Tibial nerve (tissue), 4 donors: Measurements from ENCODE around the gene ATG7. TPM values are rescaled to one million over a fixed set of nuclear protein-coding genes. Genes with fewer than 3 reads are reported as not detected.
A peak's percentile ranks its signal among the peaks of the same experiment; 100 is the strongest.
"Not testable (repeated sequence)": the region's sequence is repeated elsewhere in the genome, so short reads cannot be mapped to it uniquely, and the experiment has no call there.

Source experiments
- DNase-seq, 2 donors: peaks; one replicate each; pipeline ENCODE4 v3.0.0-alpha.2; 2019; ENCODE audit warnings: low spot score in 2 of 2
- H3K27ac ChIP-seq, 4 donors: fragments of 200-600 bp; sonication (generic) in 3 of 4; one replicate each; pipeline ENCODE4 v1.5.1; 2017 to 2019; ENCODE audit warnings: mild to moderate bottlenecking in 1 of 4
- H3K27me3 ChIP-seq, 2 donors: fragments of 200-600 bp; sonication (generic) in 1 of 2; one replicate each; pipeline versions ENCODE4 v1.5.1 to v1.6.0; 2017 to 2019
- H3K36me3 ChIP-seq, 3 donors: fragments of 200-600 bp; sonication (generic); one replicate each; pipeline ENCODE4 v1.5.1; 2018 to 2019
- H3K4me1 ChIP-seq, 4 donors: fragments of 200-600 bp; sonication (generic) in 3 of 4; one replicate each; pipeline ENCODE4 v1.5.1; 2017 to 2019
- H3K4me3 ChIP-seq, 4 donors: fragments of 200-600 bp; sonication (generic) in 3 of 4; one replicate each; pipeline ENCODE4 v1.5.1; 2017 to 2019; ENCODE audit warnings: mild to moderate bottlenecking in 1 of 4, moderate library complexity in 1 of 4
- H3K9me3 ChIP-seq, 4 donors: fragments of 200-600 bp; sonication (generic) in 3 of 4; one replicate each; pipeline ENCODE4 v1.5.1; 2017 to 2019
- CTCF ChIP-seq, 5 experiments: fragments of 200-600 bp in 3 of 5; fragments of 450-650 bp in 2 of 5; sonication (generic) in 3 of 5; IDR thresholded peaks; one replicate each; pipeline ENCODE4 v1.5.1; 2016 to 2019; ENCODE audit warnings: antibody characterized with exemption in 5 of 5, mild to moderate bottlenecking in 3 of 5, moderate library complexity in 2 of 5
- EP300 ChIP-seq, 2 donors: sonication (generic); formaldehyde crosslinking; IDR thresholded peaks; one replicate each; pipeline ENCODE4 v1.6.1; 2017; ENCODE audit warnings: antibody characterized with exemption in 2 of 2, mild to moderate bottlenecking in 1 of 2
- POLR2A ChIP-seq, 2 donors: fragments of 450-650 bp; IDR thresholded peaks; one replicate each; pipeline ENCODE4 v1.6.1; 2017; ENCODE audit warnings: antibody characterized with exemption in 2 of 2, mild to moderate bottlenecking in 2 of 2, moderate library complexity in 2 of 2
- WGBS, 2 donors: methylation state at CpG; one replicate each; pipeline ENCODE4 v1.1.5; 2018; 5-methylcytosine and 5-hydroxymethylcytosine counted together
- total RNA-seq, 4 donors: library from RNA; depleted of rRNA; stranded (reverse); fragments of >200 nt; gene quantifications; one replicate each; pipeline ENCODE4 v1.1.0, GENCODE V29; 2016

Gene ATG7
- total RNA-seq, 4 donors from 2014 or later = 71.0 to 94.0 (median 76.2) TPM

GRCh38 chr3:11510356-11510755, 238.2 kb downstream of the ATG7 start:
- H3K4me1 ChIP-seq = peaks cover 0 to 51% (median 28%) of the 10 kb centered on the region in 4 donors
- WGBS, 2 donors = 37 to 47% methylated on average over 5 of the region's 5 CpGs
- H3K27me3 ChIP-seq = no peaks in the 10 kb centered on the region
- TF ChIP-seq EP300 (IDR thresholded peaks at IDR 0.05) (no peak), CTCF (IDR thresholded peaks at IDR 0.05) (no peak), POLR2A (IDR thresholded peaks at IDR 0.05) (no peak)
- peak overlapping the region in 2 of 4 donors; percentile 81 to 82 for H3K27ac ChIP-seq
- H3K9me3 ChIP-seq = no peaks in the 10 kb centered on the region
- H3K4me3 ChIP-seq = no peak overlapping the region
- no peak for DNase-seq
- no peaks in the 10 kb centered on the region for H3K36me3 ChIP-seq

- not testable (repeated sequence) for H3K27ac ChIP-seq, DNase-seq, H3K36me3 ChIP-seq, H3K4me3 ChIP-seq, H3K9me3 ChIP-seq, H3K27me3 ChIP-seq
- H3K4me1 ChIP-seq = peaks cover 0 to 51% (median 28%) of the 10 kb centered on the region in 4 donors
- 97 to 99% methylated on average over 7 to 19 of the region's 20 CpGs for WGBS, 2 donors
Observed at GRCh38 chr3:11511606-11512005, 239.4 kb downstream of the ATG7 start.

DNA sequence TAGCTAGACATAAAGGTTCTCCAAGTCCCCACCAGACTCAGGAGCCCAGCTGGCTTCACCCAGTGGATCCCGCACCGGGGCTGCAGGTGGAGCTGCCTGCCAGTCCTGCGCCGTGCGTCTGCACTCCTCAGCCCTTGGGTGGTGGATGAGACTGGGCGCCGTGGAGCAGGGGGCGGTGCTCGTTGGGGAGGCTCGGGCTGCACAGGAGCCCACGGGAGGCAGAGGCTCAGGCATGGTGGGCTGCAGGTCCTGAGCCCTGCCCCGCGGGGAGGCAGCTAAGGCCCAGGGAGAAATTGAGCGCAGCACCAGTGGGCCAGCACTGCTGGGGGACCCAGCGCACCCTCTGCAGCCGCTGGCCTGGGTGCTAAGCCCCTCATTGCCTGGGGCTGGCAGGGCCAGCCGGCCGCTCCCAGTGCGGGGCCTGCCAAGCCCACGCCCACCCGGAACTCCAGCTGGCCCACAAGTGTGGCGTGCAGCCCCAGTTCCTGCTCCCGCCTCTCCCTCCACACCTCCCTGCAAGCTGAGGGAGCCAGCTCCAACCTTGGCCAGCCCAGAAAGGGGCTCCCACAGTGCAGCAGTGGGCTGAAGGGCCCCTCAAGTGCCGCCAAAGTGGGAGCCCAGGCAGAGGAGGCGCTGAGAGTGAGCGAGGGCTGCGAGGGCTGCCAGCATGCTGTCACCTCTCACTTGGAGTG, 241.1 kb downstream of the ATG7 start:
- H3K9me3 ChIP-seq, H3K36me3 ChIP-seq, H3K27me3 ChIP-seq, DNase-seq, H3K4me3 ChIP-seq: not testable (repeated sequence)
- WGBS, 2 donors = 92 to 96% methylated on average over 15 to 17 of the region's 27 CpGs
- Histone ChIP-seq H3K27ac (peak overlapping the region in 2 of 4 donors; percentile 52 to 53), H3K4me1 (peaks cover 0 to 49% (median 24%) of the 10 kb centered on the region in 4 donors)

- H3K4me1 ChIP-seq = peaks cover 0 to 47% (median 19%) of the 10 kb centered on the region in 4 donors
- TF ChIP-seq EP300 (IDR thresholded peaks at IDR 0.05) (no peak), CTCF (IDR thresholded peaks at IDR 0.05) (no peak), POLR2A (IDR thresholded peaks at IDR 0.05) (no peak)
- no peaks in the 10 kb centered on the region for H3K9me3 ChIP-seq
- H3K27ac ChIP-seq = peak overlapping the region in 2 of 4 donors; percentile 52 to 53
- 79 to 92% methylated on average over 3 of the region's 3 CpGs for WGBS, 2 donors
- no peaks in the 10 kb centered on the region for H3K27me3 ChIP-seq
- no peaks in the 10 kb centered on the region for H3K36me3 ChIP-seq
- H3K4me3 ChIP-seq = no peak overlapping the region
- DNase-seq = no peak
Observed at GRCh38 chr3:11513817-11514135, 241.6 kb downstream of the ATG7 start.

- DNase-seq = no peak
- Histone ChIP-seq H3K4me3 (no peak overlapping the region), H3K9me3 (no peaks in the 10 kb centered on the region), H3K27ac (peak overlapping the region in 2 of 4 donors; percentile 52 to 53), H3K36me3 (no peaks in the 10 kb centered on the region), H3K27me3 (no peaks in the 10 kb centered on the region), H3K4me1 (peaks cover 0 to 41% (median 16%) of the 10 kb centered on the region in 4 donors)
- TF ChIP-seq EP300 (IDR thresholded peaks at IDR 0.05) (peak in 1 of 2 donors; percentile 67), POLR2A (IDR thresholded peaks at IDR 0.05) (no peak)
- 27 to 40% methylated on average over 7 of the region's 7 CpGs for WGBS, 2 donors
Observed at GRCh38 chr3:11514191-11514821, 242.1 kb downstream of the ATG7 start.

- Histone ChIP-seq H3K27me3 (no peaks in the 10 kb centered on the region), H3K27ac (no peak overlapping the region), H3K4me1 (peaks cover 0 to 27% (median 4%) of the 10 kb centered on the region in 4 donors), H3K9me3 (no peaks in the 10 kb centered on the region), H3K4me3 (no peak overlapping the region), H3K36me3 (no peaks in the 10 kb centered on the region)
- 92 to 96% methylated on average over 6 of the region's 6 CpGs for WGBS, 2 donors
- TF ChIP-seq POLR2A (IDR thresholded peaks at IDR 0.05) (no peak), EP300 (IDR thresholded peaks at IDR 0.05) (no peak), CTCF (IDR thresholded peaks at IDR 0.05) (no peak)
- DNase-seq = no peak
Observed at GRCh38 chr3:11517601-11518000, 245.4 kb downstream of the ATG7 start.
